NCI-H128 (cell line): Measurements from ENCODE around the gene NEK5.
"Not testable (repeated sequence)": the region's sequence is repeated elsewhere in the genome, so short reads cannot be mapped to it uniquely, and the experiment has no call there.

Source experiments
- DNase-seq: peaks from one replicate; lab custom pipeline; 2025; ENCODE audit not compliant: unreplicated experiment; lab: John Stamatoyannopoulos, UW

The NEK5 gene

GRCh38 chr13:52082601-52083000, 46.3 kb downstream of the NEK5 start:
- no peak for DNase-seq

- DNase-seq, result not testable (repeated sequence)
Observed at GRCh38 chr13:52079891-52080290, 49.0 kb downstream of the NEK5 start.

- no peak for DNase-seq
Observed at GRCh38 chr13:52070929-52071523, 57.8 kb downstream of the NEK5 start.

GRCh38 chr13:52067237-52067636, 61.6 kb downstream of the NEK5 start:
- DNase-seq, result no peak

- no peak for DNase-seq
Observed at GRCh38 chr13:52061587-52061986, 67.3 kb downstream of the NEK5 start.

GRCh38 chr13:52061064-52061463, 67.8 kb downstream of the NEK5 start:
- DNase-seq, result not testable (repeated sequence)

GRCh38 chr13:52053460-52053859, 75.4 kb downstream of the NEK5 start:
- no peak for DNase-seq

- DNase-seq, result no peak
Observed at GRCh38 chr13:52051400-52051799, 77.5 kb downstream of the NEK5 start.

- no peak for DNase-seq
Observed at GRCh38 chr13:52048516-52048915, 80.4 kb downstream of the NEK5 start.

- no peak for DNase-seq
Observed at GRCh38 chr13:52047463-52047862, 81.4 kb downstream of the NEK5 start.

GRCh38 chr13:52043675-52044074, 85.2 kb downstream of the NEK5 start:
- DNase-seq, result no peak

GRCh38 chr13:52036037-52036436, 92.8 kb downstream of the NEK5 start:
- DNase-seq, result no peak

GRCh38 chr13:52034616-52035226, 94.2 kb downstream of the NEK5 start:
- peak; percentile 1 for DNase-seq

- no peak for DNase-seq
Observed at GRCh38 chr13:52033039-52033438, 95.8 kb downstream of the NEK5 start.

- DNase-seq, result not testable (repeated sequence)
Observed at GRCh38 chr13:52030401-52030800, 98.5 kb downstream of the NEK5 start.

- DNase-seq, result no peak
Observed at GRCh38 chr13:52029569-52029968, 99.3 kb downstream of the NEK5 start.

- no peak for DNase-seq
Observed at GRCh38 chr13:52027832-52028231, 101.0 kb downstream of the NEK5 start.

GRCh38 chr13:52026246-52026626, 102.6 kb downstream of the NEK5 start:
- DNase-seq, result no peak

- DNase-seq, result no peak
Observed at GRCh38 chr13:52025475-52026245, 103.2 kb downstream of the NEK5 start.

GRCh38 chr13:52024481-52024880, 104.4 kb downstream of the NEK5 start, which contains the start of gene UTP14C:
UTP14C (plus strand) TSS chr13:52024691; CDS start chr13:52028805, 4,114 bp downstream.
- DNase-seq, result no peak

GRCh38 chr13:52022356-52022755, 106.5 kb downstream of the NEK5 start:
- no peak for DNase-seq

GRCh38 chr13:52020191-52020590, 108.7 kb downstream of the NEK5 start:
- DNase-seq, result no peak
